Measurements from ENCODE around the gene C3orf20.

GRCh38 chr3:14703791-14704190 is 28.9 kb downstream of the C3orf20 start:
- TF ChIP-seq CTCF (IDR thresholded peaks at IDR 0.05) (no peak), POLR2A (IDR thresholded peaks at IDR 0.05) (no peak)

Data from esophagus squamous epithelium (tissue), 4 donors.